Astrocyte (in vitro differentiated cells and primary cell): ENCODE results near the gene AUTS2. TPM values are rescaled to one million over a fixed set of nuclear protein-coding genes. Genes with fewer than 3 reads are reported as not detected.

ENCODE experiments used
- DNase-seq: peaks from one replicate; pipeline ENCODE4 v3.0.0-alpha.2; 2010; ENCODE audit warnings: low read depth
- FAIRE-seq: peaks from 2 replicates; lab custom pipeline; 2011; peaks lifted over from hg19 to GRCh38; lab: Jason Lieb, UNC
- H2AFZ ChIP-seq: 2 replicates; pipeline ENCODE4 v1.6.0; 2012; ENCODE audit warnings: low read depth, low read length, inconsistent platforms
- H3K27ac ChIP-seq: 2 replicates; pipeline ENCODE4 v1.5.1; 2011; ENCODE audit warnings: low read depth, low read length, inconsistent platforms
- H3K27me3 ChIP-seq: 2 replicates; pipeline ENCODE4 v1.6.0; 2011; ENCODE audit warnings: low read length, inconsistent platforms; ENCODE audit not compliant: insufficient read depth
- H3K36me3 ChIP-seq: 2 replicates; pipeline ENCODE4 v1.5.1; 2011; ENCODE audit warnings: low read length, inconsistent platforms; ENCODE audit not compliant: insufficient read depth
- H3K4me1 ChIP-seq: 2 replicates; pipeline ENCODE4 v1.5.1; 2011; ENCODE audit warnings: low read length, inconsistent platforms; ENCODE audit not compliant: insufficient read depth
- H3K4me2 ChIP-seq: 2 replicates; pipeline ENCODE4 v1.6.0; 2012; ENCODE audit warnings: low read length, inconsistent platforms
- H3K4me3 ChIP-seq: 2 replicates; pipeline ENCODE4 v1.5.1; 2011; ENCODE audit warnings: low read depth, mild to moderate bottlenecking, low read length, inconsistent platforms; ENCODE audit not compliant: insufficient read depth
- H3K79me2 ChIP-seq: 2 replicates; pipeline ENCODE4 v1.6.0; 2012; ENCODE audit warnings: mild to moderate bottlenecking, low read length, inconsistent platforms; ENCODE audit not compliant: insufficient read depth
- H3K9ac ChIP-seq: 2 replicates; pipeline ENCODE4 v1.6.0; 2012; ENCODE audit warnings: mild to moderate bottlenecking, low read length, inconsistent platforms
- H3K9me3 ChIP-seq: 2 replicates; pipeline ENCODE4 v1.5.1; 2012; ENCODE audit warnings: low read depth, mild to moderate bottlenecking, low read length, inconsistent platforms; ENCODE audit not compliant: insufficient read depth
- H4K20me1 ChIP-seq: 2 replicates; pipeline ENCODE4 v1.6.0; 2012; ENCODE audit warnings: low read length, inconsistent platforms; ENCODE audit not compliant: insufficient read depth
- H3K27ac Mint-ChIP-seq: one replicate; pipeline ENCODE4 v1.8.0; 2021; ENCODE audit warnings: mild to moderate bottlenecking, mixed read lengths; ENCODE audit not compliant: unreplicated experiment
- H3K27me3 Mint-ChIP-seq: one replicate; pipeline ENCODE4 v1.8.0; 2021; ENCODE audit warnings: low read depth, mixed read lengths; ENCODE audit not compliant: unreplicated experiment
- H3K36me3 Mint-ChIP-seq: one replicate; pipeline ENCODE4 v1.8.0; 2021; ENCODE audit warnings: low read depth, mixed read lengths; ENCODE audit not compliant: unreplicated experiment
- H3K4me1 Mint-ChIP-seq: one replicate; pipeline ENCODE4 v1.8.0; 2021; ENCODE audit warnings: low read depth, mixed read lengths; ENCODE audit not compliant: unreplicated experiment
- H3K4me3 Mint-ChIP-seq: one replicate; pipeline ENCODE4 v1.8.0; 2021; ENCODE audit warnings: mild to moderate bottlenecking, moderate library complexity, mixed read lengths; ENCODE audit not compliant: unreplicated experiment
- H3K9me3 Mint-ChIP-seq: one replicate; pipeline ENCODE4 v1.8.0; 2021; ENCODE audit warnings: mild to moderate bottlenecking, mixed read lengths; ENCODE audit not compliant: unreplicated experiment
- EZH2 ChIP-seq: IDR thresholded peaks from 2 replicates; pipeline ENCODE4 v1.6.1; 2012; ENCODE audit warnings: mild to moderate bottlenecking, low read length, inconsistent platforms; ENCODE audit not compliant: insufficient read depth
- total RNA-seq: library from RNA; stranded (reverse); gene quantifications from 2 replicates; pipeline ENCODE4 v1.2.1, GENCODE V29; 2021
- TF ChIP-seq, protein P1 (sequence below): IDR thresholded peaks from 2 replicates; pipeline ENCODE4 v1.5.1; 2011; ENCODE audit warnings: low read depth, mild to moderate bottlenecking, inconsistent platforms, low read length, moderate library complexity; ENCODE audit not compliant: insufficient read depth

Gene AUTS2
- total RNA-seq, 1 donor from 2014 or later = 73.2 TPM

DNA sequence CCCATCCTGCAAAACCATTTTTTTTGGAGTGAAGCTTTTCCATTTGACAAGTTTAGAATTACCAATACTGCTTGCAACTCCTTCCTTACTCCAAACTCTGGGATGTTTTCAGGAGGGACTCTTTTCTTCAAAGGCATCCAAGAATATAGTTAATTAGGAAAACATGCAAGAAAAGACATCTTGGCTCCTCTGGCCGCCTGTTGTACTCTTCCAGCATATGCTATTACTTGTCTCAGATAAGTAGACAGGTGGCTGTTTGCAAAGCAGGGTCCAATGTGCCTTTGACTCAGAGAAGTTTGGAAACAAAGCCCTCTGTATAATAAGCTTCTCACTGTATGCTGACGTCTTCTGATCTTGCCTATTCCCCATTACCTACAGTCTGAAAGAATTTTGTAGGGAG is 746.5 kb downstream of the AUTS2 start:
- H3K4me1 Mint-ChIP-seq = peaks cover 8% of the 10 kb centered on the region
- peaks cover 3% of the 10 kb centered on the region for H3K36me3 Mint-ChIP-seq
- H3K79me2 ChIP-seq = no peaks in the 10 kb centered on the region
- FAIRE-seq (no peak), DNase-seq (no peak)
- H3K27me3 Mint-ChIP-seq = no peaks in the 10 kb centered on the region
- H3K4me3 ChIP-seq = no peak overlapping the region
- no peaks in the 10 kb centered on the region for H3K4me1 ChIP-seq
- no peak overlapping the region for H3K9ac ChIP-seq
- TF ChIP-seq EZH2 = no peak
- TF ChIP-seq, protein P1, sequence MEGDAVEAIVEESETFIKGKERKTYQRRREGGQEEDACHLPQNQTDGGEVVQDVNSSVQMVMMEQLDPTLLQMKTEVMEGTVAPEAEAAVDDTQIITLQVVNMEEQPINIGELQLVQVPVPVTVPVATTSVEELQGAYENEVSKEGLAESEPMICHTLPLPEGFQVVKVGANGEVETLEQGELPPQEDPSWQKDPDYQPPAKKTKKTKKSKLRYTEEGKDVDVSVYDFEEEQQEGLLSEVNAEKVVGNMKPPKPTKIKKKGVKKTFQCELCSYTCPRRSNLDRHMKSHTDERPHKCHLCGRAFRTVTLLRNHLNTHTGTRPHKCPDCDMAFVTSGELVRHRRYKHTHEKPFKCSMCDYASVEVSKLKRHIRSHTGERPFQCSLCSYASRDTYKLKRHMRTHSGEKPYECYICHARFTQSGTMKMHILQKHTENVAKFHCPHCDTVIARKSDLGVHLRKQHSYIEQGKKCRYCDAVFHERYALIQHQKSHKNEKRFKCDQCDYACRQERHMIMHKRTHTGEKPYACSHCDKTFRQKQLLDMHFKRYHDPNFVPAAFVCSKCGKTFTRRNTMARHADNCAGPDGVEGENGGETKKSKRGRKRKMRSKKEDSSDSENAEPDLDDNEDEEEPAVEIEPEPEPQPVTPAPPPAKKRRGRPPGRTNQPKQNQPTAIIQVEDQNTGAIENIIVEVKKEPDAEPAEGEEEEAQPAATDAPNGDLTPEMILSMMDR = no peak
- no peaks in the 10 kb centered on the region for H3K9me3 ChIP-seq
- peaks cover 3% of the 10 kb centered on the region for H3K9me3 Mint-ChIP-seq
- H3K27ac ChIP-seq = no peak overlapping the region
- H3K4me2 ChIP-seq = no peak overlapping the region
- H3K4me3 Mint-ChIP-seq = no peak overlapping the region
- H3K27me3 ChIP-seq = no peaks in the 10 kb centered on the region
- H2AFZ ChIP-seq = no peak overlapping the region
- H3K36me3 ChIP-seq = no peaks in the 10 kb centered on the region
- no peaks in the 10 kb centered on the region for H4K20me1 ChIP-seq
- no peak overlapping the region for H3K27ac Mint-ChIP-seq

DNA sequence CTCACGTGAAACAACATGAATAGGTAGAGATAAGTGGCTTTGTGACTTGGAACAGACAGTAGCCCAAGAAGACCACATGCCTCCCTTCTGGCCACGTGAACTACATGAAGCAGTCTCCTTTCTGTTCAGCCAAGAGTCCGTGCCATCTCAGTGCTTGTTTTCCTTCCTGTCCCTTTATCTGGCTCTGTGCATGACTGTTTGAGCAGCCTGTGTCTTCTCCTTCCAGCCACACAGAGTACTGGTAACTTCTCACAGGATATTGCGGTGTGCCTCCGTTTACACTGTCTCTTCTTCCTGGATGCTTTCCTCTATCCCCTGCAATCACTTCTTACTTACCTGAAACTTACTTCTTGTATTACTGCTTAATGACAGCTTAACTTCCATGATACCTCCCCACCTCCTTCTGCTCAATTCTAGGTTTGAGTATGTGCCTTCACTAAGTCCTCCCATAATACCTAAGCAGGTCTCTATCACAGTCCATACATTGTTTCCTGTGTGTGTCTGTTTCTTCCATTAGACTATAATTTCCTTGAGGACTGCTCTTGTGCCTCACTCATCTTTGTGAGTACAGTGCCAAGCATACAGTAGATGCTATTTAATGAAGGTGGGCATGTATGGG is 748.7 kb downstream of the AUTS2 start:
- Histone ChIP-seq H3K4me2 (no peak overlapping the region), H3K4me1 (no peaks in the 10 kb centered on the region), H3K4me3 (no peak overlapping the region), H2AFZ (no peak overlapping the region), H3K79me2 (no peaks in the 10 kb centered on the region), H3K27ac (no peak overlapping the region), H3K27me3 (no peaks in the 10 kb centered on the region), H3K36me3 (no peaks in the 10 kb centered on the region), H3K9ac (no peak overlapping the region), H4K20me1 (no peaks in the 10 kb centered on the region), H3K9me3 (no peaks in the 10 kb centered on the region)
- no peak overlapping the region for H3K4me3 Mint-ChIP-seq
- H3K27ac Mint-ChIP-seq = no peak overlapping the region
- TF ChIP-seq, protein P1 = no peak
- TF ChIP-seq EZH2 = no peak
- DNase-seq (no peak), FAIRE-seq (no peak)
- peaks cover 3% of the 10 kb centered on the region for H3K9me3 Mint-ChIP-seq
- peaks cover 8% of the 10 kb centered on the region for H3K4me1 Mint-ChIP-seq
- H3K36me3 Mint-ChIP-seq = peaks cover 3% of the 10 kb centered on the region
- H3K27me3 Mint-ChIP-seq = no peaks in the 10 kb centered on the region

DNA sequence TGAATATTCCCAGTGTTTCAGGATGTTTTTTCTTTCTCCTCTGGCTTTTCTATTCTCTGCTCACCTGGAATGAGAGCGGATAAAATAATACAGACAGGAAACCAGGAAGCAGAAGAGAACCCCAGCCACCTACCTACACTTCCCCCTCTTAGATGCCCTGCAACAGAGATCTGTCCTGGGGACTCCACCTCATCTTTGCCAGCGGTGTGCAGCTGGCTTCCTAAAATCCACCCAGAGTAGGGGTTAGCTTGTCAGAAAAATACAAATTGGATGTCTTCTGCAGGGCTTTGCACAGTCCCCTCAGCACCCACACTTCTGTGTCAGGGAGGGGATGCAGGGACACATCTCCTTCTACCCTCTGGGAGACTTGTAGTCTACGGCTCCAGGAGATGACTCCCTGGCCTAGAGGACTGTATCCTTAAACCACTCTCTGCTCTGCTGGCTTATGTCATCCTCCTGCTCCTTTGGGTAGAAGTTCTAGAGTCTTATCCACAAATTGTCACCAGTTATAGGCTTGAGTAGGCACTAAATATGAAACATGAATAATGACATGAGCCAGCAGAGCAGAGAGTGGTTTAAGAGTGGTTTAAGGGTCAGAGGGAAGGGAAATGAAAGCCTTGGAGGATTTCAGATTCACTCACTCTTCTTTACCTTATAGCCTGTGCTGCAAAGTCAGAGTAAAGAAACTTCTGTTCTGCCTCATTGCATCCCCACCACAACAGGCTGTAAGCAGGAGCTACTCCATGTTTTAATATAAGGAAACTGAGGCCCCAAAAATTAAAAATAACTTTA is 749.4 kb downstream of the AUTS2 start:
- peaks cover 3% of the 10 kb centered on the region for H3K9me3 Mint-ChIP-seq

More for the DNA sequence above, 749.4 kb downstream of the AUTS2 start:
- no peak overlapping the region for H2AFZ ChIP-seq
- H3K36me3 Mint-ChIP-seq = peaks cover 3% of the 10 kb centered on the region
- no peak overlapping the region for H3K4me3 Mint-ChIP-seq
- H3K4me1 Mint-ChIP-seq = peaks cover 8% of the 10 kb centered on the region
- FAIRE-seq (no peak), DNase-seq (no peak)
- H3K4me3 ChIP-seq = no peak overlapping the region
- no peak overlapping the region for H3K27ac ChIP-seq
- no peaks in the 10 kb centered on the region for H3K27me3 Mint-ChIP-seq
- H3K36me3 ChIP-seq = no peaks in the 10 kb centered on the region
- H3K9me3 ChIP-seq = no peaks in the 10 kb centered on the region
- H3K79me2 ChIP-seq = no peaks in the 10 kb centered on the region
- TF ChIP-seq, protein P1 = no peak
- no peak for TF ChIP-seq EZH2
- no peak overlapping the region for H3K27ac Mint-ChIP-seq
- no peak overlapping the region for H3K4me2 ChIP-seq
- H4K20me1 ChIP-seq = no peaks in the 10 kb centered on the region
- H3K27me3 ChIP-seq = no peaks in the 10 kb centered on the region
- no peak overlapping the region for H3K9ac ChIP-seq
- no peaks in the 10 kb centered on the region for H3K4me1 ChIP-seq
